IMR-90 (cell line): ENCODE results near the gene FAM98C. TPM values are rescaled to one million over a fixed set of nuclear protein-coding genes. Genes with fewer than 3 reads are reported as not detected.

Source experiments
- ATAC-seq: fragments of 200-7000 bp; cut with Tn5 transposase; 2 replicates; pipeline ENCODE4 v1.9.1; 2020; ENCODE audit warnings: low read depth, mild to moderate bottlenecking, moderate library complexity
- BruUV-seq: library from RNA; stranded (reverse); fragments of 400-500 nt; replicated peaks from 2 replicates; lab custom pipeline; 2021; lab: Mats Ljungman, UMichigan
- CTCF ChIA-PET: fragments of 300-600 bp; formaldehyde crosslinking; extraction: SDS; loops from one replicate; lab custom pipeline; 2021; ENCODE audit warnings: antibody characterized with exemption; lab: Yijun Ruan, JAX
- POLR2A ChIA-PET: fragments of 300-600 bp; sonication (Branson Sonifier 250); formaldehyde crosslinking; loops from one replicate; lab custom pipeline; 2022; ENCODE audit warnings: antibody characterized with exemption; ENCODE audit not compliant: unreplicated experiment; lab: Charles Lee
- DNase-seq: peaks from one replicate; pipeline ENCODE4 v3.0.0; 2013
- H2AFZ ChIP-seq: replicated peaks from 2 replicates; pipeline ENCODE3; 2013; ENCODE audit warnings: low read length, mild to moderate bottlenecking; ENCODE audit not compliant: poor library complexity
- H2AK5ac ChIP-seq: 2 replicates; pipeline ENCODE4 v1.6.1; 2013; ENCODE audit warnings: low read depth, low read length, inconsistent platforms
- H2AK9ac ChIP-seq: replicated peaks from 2 replicates; pipeline ENCODE3; 2013; ENCODE audit warnings: mild to moderate bottlenecking, low read depth, low read length, moderate library complexity; ENCODE audit not compliant: poor library complexity
- H2BK120ac ChIP-seq: 2 replicates; pipeline ENCODE4 v1.6.1; 2013; ENCODE audit warnings: low read depth, low read length, inconsistent platforms
- H2BK15ac ChIP-seq: 3 replicates; pipeline ENCODE4 v1.6.1; 2013; ENCODE audit warnings: low read depth, low read length, inconsistent platforms
- H2BK20ac ChIP-seq: 2 replicates; pipeline ENCODE4 v1.6.1; 2013; ENCODE audit warnings: low read depth, mild to moderate bottlenecking, inconsistent platforms, low read length, moderate library complexity
- H2BK5ac ChIP-seq: 2 replicates; pipeline ENCODE4 v1.6.1; 2013; ENCODE audit warnings: mild to moderate bottlenecking, low read depth, low read length, inconsistent platforms; ENCODE audit not compliant: poor library complexity, severe bottlenecking
- H3K14ac ChIP-seq: replicated peaks from 2 replicates; pipeline ENCODE4 v1.6.1; 2013; ENCODE audit warnings: low read depth, low read length, inconsistent platforms
- H3K18ac ChIP-seq: 2 replicates; pipeline ENCODE4 v1.6.1; 2013; ENCODE audit warnings: low read depth, low read length, control low read depth
- H3K23ac ChIP-seq: 2 replicates; pipeline ENCODE4 v1.6.1; 2013; ENCODE audit warnings: low read depth, low read length, inconsistent platforms
- H3K27ac ChIP-seq: 2 replicates; pipeline ENCODE4 v1.5.1; 2013; ENCODE audit warnings: mild to moderate bottlenecking, control low read depth, low read length; ENCODE audit not compliant: insufficient read depth
- H3K27me3 ChIP-seq: 2 replicates; pipeline ENCODE4 v1.6.1; 2013; ENCODE audit warnings: low read length; ENCODE audit not compliant: control insufficient read depth, insufficient read depth
- H3K36me3 ChIP-seq: 2 replicates; pipeline ENCODE4 v1.6.1; 2013; ENCODE audit warnings: low read length, mixed read lengths; ENCODE audit not compliant: control insufficient read depth, insufficient read depth
- H3K4ac ChIP-seq: 2 replicates; pipeline ENCODE4 v1.6.1; 2013; ENCODE audit warnings: low read depth, low read length, inconsistent platforms
- H3K4me1 ChIP-seq: 2 replicates; pipeline ENCODE4 v1.6.1; 2013; ENCODE audit warnings: low read length, mixed read lengths; ENCODE audit not compliant: control insufficient read depth, insufficient read depth
- H3K4me2 ChIP-seq: 2 replicates; pipeline ENCODE4 v1.6.1; 2013; ENCODE audit warnings: low read depth, mild to moderate bottlenecking, control low read depth, low read length, moderate library complexity
- H3K4me3 ChIP-seq: 2 replicates; pipeline ENCODE4 v1.5.1; 2013; ENCODE audit warnings: low read depth, mild to moderate bottlenecking, control low read depth, low read length, moderate library complexity; ENCODE audit not compliant: insufficient read depth
- H3K56ac ChIP-seq: 2 replicates; pipeline ENCODE4 v1.6.1; 2013; ENCODE audit warnings: low read length, inconsistent platforms; ENCODE audit not compliant: insufficient read depth; ENCODE audit errors: extremely low read depth
- H3K79me1 ChIP-seq, 2 experiments: 2 replicates each; pipeline ENCODE4 v1.6.1; 2013; ENCODE audit warnings: low read length in 2 of 2, inconsistent platforms in 1 of 2, low read depth in 1 of 2
- H3K9ac ChIP-seq: 2 replicates; pipeline ENCODE4 v1.6.1; 2013; ENCODE audit warnings: low read depth, low read length, control low read depth
- H3K9me1 ChIP-seq: 2 replicates; pipeline ENCODE4 v1.6.1; 2013; ENCODE audit warnings: low read length, inconsistent platforms; ENCODE audit not compliant: insufficient read depth
- H3K9me3 ChIP-seq: 2 replicates; pipeline ENCODE4 v1.6.1; 2013; ENCODE audit warnings: low read length; ENCODE audit not compliant: control insufficient read depth, insufficient read depth
- H4K20me1 ChIP-seq: 2 replicates; pipeline ENCODE4 v1.6.1; 2013; ENCODE audit warnings: low read length, inconsistent platforms; ENCODE audit not compliant: insufficient read depth
- H4K5ac ChIP-seq: 2 replicates; pipeline ENCODE4 v1.6.1; 2013; ENCODE audit warnings: mild to moderate bottlenecking, low read depth, low read length, control low read depth
- H4K8ac ChIP-seq, 2 experiments: 2 replicates each; pipeline ENCODE4 v1.6.1; 2013; ENCODE audit warnings: low read depth in 2 of 2, low read length in 2 of 2, control low read depth in 1 of 2, inconsistent platforms in 1 of 2
- H4K91ac ChIP-seq: 2 replicates; pipeline ENCODE4 v1.6.1; 2013; ENCODE audit warnings: low read depth, low read length, inconsistent platforms; ENCODE audit not compliant: insufficient read depth
- BHLHE40 ChIP-seq: fragments of 150-350 bp; IDR thresholded peaks from 2 replicates; pipeline ENCODE4 v1.6.1; 2016; ENCODE audit warnings: mild to moderate bottlenecking, low read depth, low read length
- CHD1 ChIP-seq: IDR thresholded peaks from 2 replicates; pipeline ENCODE4 v1.6.1; 2012; ENCODE audit warnings: low read depth, low read length, improper control_type of control experiment
- CTCF ChIP-seq: conservative IDR thresholded peaks from 2 replicates; pipeline ENCODE4 v1.5.1; 2012; ENCODE audit warnings: mild to moderate bottlenecking, low read depth, low read length, improper control_type of control experiment
- FOS ChIP-seq: fragments of 150-350 bp; IDR thresholded peaks from 2 replicates; pipeline ENCODE4 v1.6.1; 2016; ENCODE audit warnings: low read depth, low read length
- MAFK ChIP-seq: IDR thresholded peaks from 2 replicates; pipeline ENCODE4 v1.6.1; 2012; ENCODE audit warnings: low read depth, low read length, improper control_type of control experiment
- MAZ ChIP-seq: IDR thresholded peaks from 2 replicates; pipeline ENCODE4 v1.6.1; 2012; ENCODE audit warnings: low read depth, mild to moderate bottlenecking, low read length, improper control_type of control experiment, moderate library complexity, borderline replicate concordance
- MXI1 ChIP-seq: IDR thresholded peaks from 2 replicates; pipeline ENCODE4 v1.6.1; 2012; ENCODE audit warnings: low read depth, mild to moderate bottlenecking, low read length, moderate library complexity, borderline replicate concordance
- POLR2A ChIP-seq: IDR thresholded peaks from 2 replicates; pipeline ENCODE4 v1.6.1; 2012; ENCODE audit warnings: mild to moderate bottlenecking, low read depth, low read length
- RCOR1 ChIP-seq: IDR thresholded peaks from 2 replicates; pipeline ENCODE4 v1.6.1; 2012; ENCODE audit warnings: mild to moderate bottlenecking, low read length, improper control_type of control experiment; ENCODE audit not compliant: insufficient replicate concordance
- RFX5 ChIP-seq: IDR thresholded peaks from 2 replicates; pipeline ENCODE4 v1.8.0; 2012; ENCODE audit warnings: low read depth, mild to moderate bottlenecking, low read length, moderate library complexity
- SMC3 ChIP-seq: fragments of 150-350 bp; IDR thresholded peaks from 2 replicates; pipeline ENCODE4 v1.6.1; 2016; ENCODE audit warnings: low read depth, mild to moderate bottlenecking, antibody characterized with exemption, low read length, moderate library complexity
- WGBS, 2 experiments: methylation state at CpG; one replicate each; pipeline versions ENCODE4 v1.1.5 to v1.1.7; 2013; ENCODE audit warnings: missing lambda C conversion rate in 2 of 2; ENCODE audit not compliant: insufficient read length in 1 of 2; ENCODE audit errors: extremely low coverage in 2 of 2; 5-methylcytosine and 5-hydroxymethylcytosine counted together
- dilution Hi-C: fragments of 300-500 bp; cut with HindIII; formaldehyde crosslinking; loops from one replicate; pipeline ENCODE4 v1.14.3; 2018; ENCODE audit warnings: low sequenced_read_pairs; ENCODE audit not compliant: unreplicated experiment
- in situ Hi-C: fragments of 300-500 bp; cut with MboI; formaldehyde crosslinking; loops from 3 replicates; pipeline ENCODE4 v1.14.3; 2019; ENCODE audit warnings: low sequenced_read_pairs, inconsistent platforms, mixed read lengths
- intact Hi-C: fragments of 100-400 bp; cut with micrococcal nuclease; formaldehyde crosslinking; loops from 2 replicates; pipeline ENCODE4 v1.10.0; 2022
- polyA plus RNA-seq, 3 experiments: library from polyadenylated mRNA; depleted of rRNA; stranded (reverse); fragments of >200 nt; gene quantifications; 2 replicates each; pipeline ENCODE4 v1.2.3, GENCODE V29; 2012; ENCODE audit warnings: low replicate concordance in 1 of 3
- total RNA-seq: library from RNA; depleted of rRNA; stranded (reverse); fragments of >200 nt; gene quantifications from 2 replicates; pipeline ENCODE4 v1.2.3, GENCODE V29; 2012
- TF ChIP-seq, protein P1 (sequence below): fragments of 150-350 bp; IDR thresholded peaks from 2 replicates; pipeline ENCODE4 v1.6.1; 2016; ENCODE audit warnings: low read depth, mild to moderate bottlenecking, low read length, moderate library complexity, borderline replicate concordance

FAM98C gene
- total and polyA plus RNA-seq, 2 of the 4 experiments (the other 2 are of a cell fraction), result 3.6 to 17.9 TPM

GRCh38 chr19:38452430-38453366 lies 49.8 kb downstream of the FAM98C start:
- H3K79me1 ChIP-seq, result no peaks in the 10 kb centered on the region
- no peak overlapping the region for H4K91ac ChIP-seq
- H2AK9ac ChIP-seq, result no peak overlapping the region
- H2BK15ac ChIP-seq, result no peak overlapping the region
- H3K36me3 ChIP-seq, result no peaks in the 10 kb centered on the region
- no peak overlapping the region for H2BK20ac ChIP-seq
- no peak overlapping the region for H3K23ac ChIP-seq
- no peaks in the 10 kb centered on the region for H4K20me1 ChIP-seq
- no peak overlapping the region for H2BK5ac ChIP-seq
- H2BK120ac ChIP-seq, result no peak overlapping the region
- H3K9me1 ChIP-seq, result no peaks in the 10 kb centered on the region
- H3K18ac ChIP-seq, result no peak overlapping the region
- ATAC-seq (no peak), DNase-seq (no peak)
- no peak overlapping the region for H4K5ac ChIP-seq
- intact Hi-C loops (no loop called here), dilution Hi-C loops (no loop called here), in situ Hi-C loops (loop anchor here (25.0 kb wide), 1 partner anchor 760 kb away; the partner anchor contains the start of gene SYCN)
- BruUV-seq, result no TSS peak
- no peak overlapping the region for H3K4me2 ChIP-seq
- no peaks in the 10 kb centered on the region for H3K4me1 ChIP-seq
- no peak overlapping the region for H3K27ac ChIP-seq
- no peak overlapping the region for H3K14ac ChIP-seq
- no peak overlapping the region for H2AFZ ChIP-seq
- H3K4me3 ChIP-seq, result no peak overlapping the region
- 80% methylated on average over 5 of the region's 45 CpGs; no CpG with 5 or more reads in 1 of the 2 experiments for WGBS, 2 experiments
- CTCF ChIA-PET, result interaction anchor here (0.6 kb wide), 1 partner anchor 457 kb away, joined by 8 read pairs; no protein-coding TSS in a partner anchor
- no peak overlapping the region for H3K56ac ChIP-seq
- no peak overlapping the region for H2AK5ac ChIP-seq
- no peaks in the 10 kb centered on the region for H3K9me3 ChIP-seq
- no peak overlapping the region for H3K9ac ChIP-seq
- no peak overlapping the region for H3K4ac ChIP-seq
- POLR2A ChIA-PET, result no interaction called here
- no peak overlapping the region for H4K8ac ChIP-seq
- H3K27me3 ChIP-seq, result peaks cover 3% of the 10 kb centered on the region; the same call in 1 of the 2 replicates
- TF ChIP-seq CTCF, result no peak
- TF ChIP-seq BHLHE40, result no peak
- no peak for TF ChIP-seq SMC3
- TF ChIP-seq MAFK, result no peak
- TF ChIP-seq MXI1, result no peak
- no peak for TF ChIP-seq CHD1
- TF ChIP-seq, protein P1, sequence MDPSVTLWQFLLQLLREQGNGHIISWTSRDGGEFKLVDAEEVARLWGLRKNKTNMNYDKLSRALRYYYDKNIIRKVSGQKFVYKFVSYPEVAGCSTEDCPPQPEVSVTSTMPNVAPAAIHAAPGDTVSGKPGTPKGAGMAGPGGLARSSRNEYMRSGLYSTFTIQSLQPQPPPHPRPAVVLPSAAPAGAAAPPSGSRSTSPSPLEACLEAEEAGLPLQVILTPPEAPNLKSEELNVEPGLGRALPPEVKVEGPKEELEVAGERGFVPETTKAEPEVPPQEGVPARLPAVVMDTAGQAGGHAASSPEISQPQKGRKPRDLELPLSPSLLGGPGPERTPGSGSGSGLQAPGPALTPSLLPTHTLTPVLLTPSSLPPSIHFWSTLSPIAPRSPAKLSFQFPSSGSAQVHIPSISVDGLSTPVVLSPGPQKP, result no peak
- TF ChIP-seq RCOR1, result no peak
- no peak for TF ChIP-seq POLR2A
- no peak for TF ChIP-seq FOS
- no peak for TF ChIP-seq RFX5
- TF ChIP-seq MAZ, result no peak
